Kidney tubule cell (primary cell): Measurements from ENCODE around the gene PRKCE.
A peak's percentile ranks its signal among the peaks of the same experiment; 100 is the strongest.
"Not testable (repeated sequence)": the region's sequence is repeated elsewhere in the genome, so short reads cannot be mapped to it uniquely, and the experiment has no call there.

Source experiments
- DNase-seq: peaks from one replicate; pipeline ENCODE4 v3.0.0-alpha.2; 2018; ENCODE audit warnings: low spot score

The PRKCE gene

DNA sequence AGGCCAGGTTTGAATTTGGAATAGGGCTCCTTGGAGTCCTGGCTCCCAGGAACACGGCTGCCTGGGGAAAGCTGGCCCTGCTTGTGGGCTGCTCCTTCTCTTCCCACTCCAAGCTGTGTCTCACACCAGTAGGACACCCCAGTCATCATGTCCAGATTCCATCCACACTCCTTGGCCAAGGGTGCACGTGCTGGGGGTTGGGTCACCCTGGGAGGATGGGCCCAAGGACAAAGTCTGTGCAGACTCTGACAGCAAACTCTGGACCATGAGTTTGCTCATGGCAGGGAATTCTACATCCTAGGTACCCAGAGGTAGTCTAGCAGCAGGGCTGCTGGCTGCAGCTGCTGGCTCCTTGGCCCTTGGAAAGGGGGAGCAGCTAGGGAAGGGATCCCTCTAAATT is 543.4 kb downstream of the PRKCE start:
- DNase-seq: no peak

DNA sequence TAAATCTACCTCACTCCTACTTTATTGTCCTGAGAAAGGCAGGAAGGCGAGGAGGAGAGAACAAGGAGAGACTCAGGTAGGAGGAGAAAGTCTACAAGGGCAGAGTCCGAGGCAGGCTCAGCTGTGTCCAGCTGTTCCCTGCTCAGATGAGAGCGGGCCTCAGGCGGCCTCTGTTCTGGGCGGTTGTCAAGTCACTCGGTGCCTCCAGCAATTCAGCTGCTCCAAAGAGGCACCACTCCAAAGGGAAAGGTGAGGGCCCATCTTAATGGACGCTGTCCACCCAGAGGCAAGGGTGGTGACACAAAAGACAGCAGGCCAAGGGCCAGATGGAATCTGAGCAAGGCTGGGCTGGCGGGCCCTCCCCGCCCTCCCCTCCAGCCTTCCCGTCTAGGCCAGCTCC is 544.3 kb downstream of the PRKCE start:
- no peak for DNase-seq

DNA sequence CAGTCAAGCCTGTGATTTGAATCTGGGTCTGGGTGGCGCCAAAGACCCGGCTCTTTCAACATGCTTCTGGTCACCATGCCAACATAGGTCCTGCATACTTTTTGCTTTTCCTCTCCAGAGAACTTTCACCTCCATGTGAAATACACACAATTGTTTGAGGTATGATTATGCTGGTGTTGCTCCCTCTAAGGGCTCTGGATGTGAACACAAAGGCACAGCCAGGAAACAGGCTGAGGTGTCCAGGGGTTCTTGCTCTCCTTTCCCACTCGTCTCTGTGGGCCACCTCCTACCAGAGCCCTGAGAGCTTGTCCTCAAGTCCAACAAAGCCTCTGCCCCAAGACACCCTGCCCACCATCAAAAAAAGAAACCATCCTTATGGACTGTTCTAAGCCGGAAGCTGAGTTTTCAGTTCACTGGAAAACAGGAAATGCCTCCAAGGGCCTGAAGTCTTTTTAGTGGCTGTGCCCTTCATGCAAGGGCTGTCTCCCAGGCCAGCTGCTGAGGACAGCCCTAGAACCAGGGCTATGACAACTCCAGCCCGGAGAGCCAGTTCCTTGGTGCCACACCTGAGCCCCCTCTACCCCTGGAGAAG is 545.5 kb downstream of the PRKCE start:
- DNase-seq: no peak

DNA sequence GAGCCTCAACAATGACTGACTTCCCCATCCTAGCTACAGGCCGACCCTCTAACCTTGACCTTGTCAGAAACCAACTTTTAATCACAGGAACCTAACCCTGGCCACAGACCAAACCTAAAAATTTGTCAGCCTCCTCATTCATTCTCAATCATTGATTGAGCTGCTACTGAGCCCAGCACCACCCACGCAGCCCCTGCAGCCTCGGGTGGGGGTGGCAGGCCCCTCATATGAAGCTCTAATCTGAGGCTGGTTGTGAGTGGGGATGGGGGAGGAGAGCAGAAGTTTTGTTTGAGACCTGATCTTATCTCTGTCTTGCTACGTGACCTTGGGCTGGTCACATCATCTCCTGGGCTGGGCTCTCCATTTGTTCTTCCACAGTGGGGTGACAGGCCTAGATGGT is 546.2 kb downstream of the PRKCE start:
- DNase-seq: no peak

DNA sequence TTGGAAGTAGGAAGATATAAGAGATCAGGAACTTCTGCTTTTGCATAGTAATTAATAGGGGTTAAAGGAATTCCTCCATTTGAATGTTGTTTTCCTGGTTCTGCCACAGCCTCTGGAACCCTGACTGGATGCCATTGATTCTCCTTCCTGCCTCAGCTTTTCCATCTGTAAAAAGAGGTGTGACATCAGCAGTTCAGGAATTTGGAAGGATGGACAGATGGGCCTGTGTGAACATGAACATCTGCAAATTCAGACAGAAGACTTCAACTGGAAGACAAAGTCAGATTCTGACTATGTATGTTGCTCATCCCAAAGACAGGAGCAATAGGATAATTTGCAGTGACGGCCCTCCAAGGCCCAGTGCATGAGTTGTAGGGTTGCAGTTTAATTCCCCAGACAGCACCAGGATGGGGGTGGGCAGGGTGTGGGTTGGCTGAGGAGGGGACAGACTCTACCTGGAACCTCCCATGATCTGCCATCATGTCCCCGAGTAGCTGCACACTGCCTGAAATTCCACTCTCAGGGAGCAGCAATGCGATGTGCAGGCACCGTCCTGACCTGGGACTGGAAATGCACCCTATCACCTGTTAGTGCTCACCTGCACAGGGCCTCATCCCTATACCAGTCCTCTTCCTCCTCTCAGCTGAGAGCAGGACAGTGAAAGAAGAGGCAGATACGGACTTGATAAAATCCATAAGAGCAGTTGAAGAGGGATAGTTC is 546.8 kb downstream of the PRKCE start:
- DNase-seq: no peak

DNA sequence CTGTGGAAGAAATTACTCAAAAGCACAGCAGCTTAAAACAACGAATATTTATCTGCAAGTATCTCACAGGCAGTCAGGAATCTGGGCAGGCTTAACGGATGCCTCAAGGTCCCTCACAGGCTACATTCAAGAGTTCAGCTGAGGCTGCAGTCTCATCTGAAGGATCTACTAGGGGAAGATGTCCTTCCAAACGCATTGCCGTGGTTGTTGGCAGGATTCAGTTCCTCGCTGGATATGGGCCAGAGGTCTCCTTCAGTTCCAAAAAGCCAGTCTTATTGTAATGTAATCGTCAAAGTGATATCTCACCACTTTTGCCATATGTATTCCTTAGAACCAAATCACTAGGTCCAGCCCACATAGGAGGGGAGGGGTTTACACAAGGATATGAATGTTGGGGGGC is 547.5 kb downstream of the PRKCE start:
- no peak for DNase-seq

DNA sequence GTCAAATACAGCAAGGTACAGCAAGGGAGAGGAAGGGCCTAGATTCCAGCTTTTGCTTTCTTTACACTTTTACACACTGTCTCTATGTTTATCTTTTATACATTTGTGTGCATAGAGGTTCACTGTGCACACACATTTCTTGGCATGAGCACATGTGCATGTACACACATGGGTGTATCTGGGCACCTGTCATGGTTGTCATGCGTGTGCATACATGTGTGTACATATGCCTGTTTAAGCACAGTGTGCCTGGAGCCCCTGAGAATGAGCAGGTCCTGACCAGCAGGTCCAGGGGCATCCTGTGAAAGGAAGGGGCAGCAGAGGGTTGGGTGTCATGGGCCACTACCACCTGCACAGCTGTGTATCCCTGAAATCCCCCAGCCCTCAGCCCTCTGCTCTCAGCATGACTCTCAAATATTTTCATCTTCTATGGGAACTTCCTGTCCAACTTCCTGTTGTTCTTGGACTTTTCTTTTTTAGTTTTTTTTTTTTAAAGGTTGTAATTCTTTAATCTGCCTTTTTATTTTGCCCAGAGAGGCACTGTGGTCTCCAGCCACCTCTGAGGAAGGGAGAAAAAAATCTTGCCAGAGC is 548.7 kb downstream of the PRKCE start:
- DNase-seq: no peak

DNA sequence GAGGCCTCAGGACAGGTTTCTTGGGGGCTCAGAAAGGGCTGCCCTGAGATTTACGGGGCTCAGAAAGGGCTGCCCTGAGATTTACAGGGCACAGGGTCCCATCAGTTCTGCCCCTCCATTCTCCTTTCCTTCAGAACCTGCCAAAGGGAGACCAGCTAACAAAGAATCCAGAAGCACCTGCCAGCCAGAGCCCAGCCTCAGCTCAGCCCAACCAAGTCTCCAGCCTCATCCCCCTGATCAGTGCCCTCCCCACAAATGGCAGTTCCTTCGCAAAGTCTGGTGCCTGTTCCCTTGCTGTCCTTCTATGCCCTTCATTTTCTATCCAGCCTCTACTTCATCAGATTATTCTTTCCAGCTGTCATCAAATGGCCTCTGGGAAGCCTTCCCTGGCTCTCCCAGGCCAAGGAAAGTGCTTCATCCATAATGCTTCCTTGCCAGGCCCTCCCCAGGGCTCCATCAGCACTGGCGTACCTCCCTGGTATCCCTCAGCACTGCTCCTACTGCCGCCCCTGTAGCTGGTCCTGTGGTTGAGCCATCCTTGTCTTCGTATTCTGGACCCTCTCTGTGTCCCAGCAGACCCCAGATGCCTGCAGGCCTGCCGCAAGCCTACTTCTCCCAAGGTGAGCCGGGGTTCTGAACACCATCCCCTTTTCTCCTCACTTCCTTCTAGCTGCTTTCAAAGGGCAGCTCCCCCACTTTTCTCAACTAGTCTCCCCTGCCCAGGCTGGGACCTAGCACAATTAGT is 549.6 kb downstream of the PRKCE start:
- no peak for DNase-seq

DNA sequence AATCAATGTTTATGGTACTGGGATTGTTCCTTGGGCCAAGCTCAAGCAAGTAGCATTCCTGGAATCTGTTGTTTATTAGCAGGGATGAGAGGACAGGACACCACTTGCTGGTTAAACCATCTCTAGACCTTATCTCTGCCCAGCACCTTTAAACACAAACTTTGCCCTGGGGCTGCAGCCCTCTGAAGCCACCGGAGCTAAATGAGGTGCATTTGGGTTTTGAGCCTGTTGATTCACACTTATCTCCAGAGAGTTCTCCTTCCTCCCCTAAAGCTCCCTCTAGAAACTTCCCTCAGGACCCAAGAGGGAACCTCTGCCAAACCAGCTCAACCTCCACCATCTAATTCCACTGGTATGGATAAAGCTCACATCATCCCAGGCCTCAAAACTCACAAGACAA is 551.0 kb downstream of the PRKCE start:
- no peak for DNase-seq

DNA sequence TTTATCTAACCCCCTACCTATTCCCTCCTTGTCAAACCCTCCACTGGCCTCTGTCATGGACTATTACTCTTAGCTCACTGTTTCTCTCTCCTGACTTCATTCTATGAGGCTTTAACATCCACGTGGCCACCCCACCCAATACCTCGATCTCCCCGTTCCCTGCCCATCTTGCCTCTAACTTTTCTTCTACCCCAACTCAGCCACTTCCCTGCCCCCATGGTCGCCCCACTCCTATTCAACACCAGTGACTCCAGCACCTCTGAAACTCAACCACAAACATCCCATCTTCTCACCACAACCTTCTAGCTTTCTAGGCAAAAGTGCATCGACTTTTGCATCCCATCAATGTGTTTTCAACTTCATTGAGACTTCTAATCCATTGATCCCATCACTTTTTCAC is 551.5 kb downstream of the PRKCE start:
- no peak for DNase-seq

DNA sequence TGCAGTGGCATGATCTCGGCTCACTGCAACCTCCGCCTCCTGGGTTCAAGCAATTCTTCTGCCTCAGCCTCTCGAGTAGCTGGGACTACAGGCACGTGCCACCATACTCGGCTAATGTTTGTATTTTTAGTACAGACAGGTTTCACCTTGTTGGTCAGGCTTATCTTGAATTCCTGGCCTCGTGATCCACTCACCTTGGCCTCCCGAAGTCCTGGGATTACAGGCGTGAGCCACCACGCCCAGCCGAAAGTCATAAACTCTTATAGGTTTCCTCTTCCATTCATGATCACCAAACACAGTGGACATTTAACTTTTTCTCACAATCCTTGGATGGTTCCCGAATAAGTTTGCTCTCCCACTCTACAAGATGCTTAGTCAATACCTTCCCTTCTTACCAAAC is 552.2 kb downstream of the PRKCE start:
- not testable (repeated sequence) for DNase-seq

DNA sequence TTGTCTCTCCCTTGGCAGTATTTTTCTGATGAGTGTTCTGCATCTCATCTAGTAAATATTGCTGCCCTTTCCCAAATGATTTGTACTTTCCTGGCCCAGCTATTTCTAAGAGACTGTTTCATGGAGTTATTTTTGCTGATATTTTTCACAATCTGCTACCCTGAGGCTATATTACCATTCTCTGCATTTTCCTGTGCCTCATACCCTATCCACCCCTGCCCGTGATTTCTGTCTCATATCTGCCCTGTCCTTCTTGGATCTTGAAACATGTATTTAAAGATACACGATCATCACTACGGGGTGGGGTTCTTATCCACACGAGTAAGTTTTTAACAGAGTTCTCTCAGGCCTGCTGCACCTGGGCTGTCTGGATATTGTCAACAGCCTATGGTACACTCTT is 556.1 kb downstream of the PRKCE start:
- no peak for DNase-seq

DNA sequence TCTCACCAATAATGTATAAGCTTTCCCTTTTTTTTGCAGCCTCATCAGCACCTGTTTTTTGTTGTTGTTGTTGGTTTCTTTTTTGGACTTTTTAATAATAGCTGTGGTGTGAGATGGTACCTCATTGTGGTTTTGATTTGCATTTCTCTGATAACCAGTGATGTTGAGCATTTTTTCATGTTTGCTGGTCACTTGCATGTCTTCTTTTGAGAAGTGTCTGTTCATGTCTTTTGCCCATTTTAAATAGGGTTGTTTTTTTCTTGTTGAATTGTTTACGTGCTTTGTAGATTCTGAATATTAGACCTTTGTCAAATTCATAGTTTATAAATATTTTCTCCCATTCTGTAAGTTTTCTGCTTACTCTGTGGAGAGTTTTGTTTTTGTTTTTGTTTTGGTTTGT is 557.3 kb downstream of the PRKCE start:
- DNase-seq: no peak

DNA sequence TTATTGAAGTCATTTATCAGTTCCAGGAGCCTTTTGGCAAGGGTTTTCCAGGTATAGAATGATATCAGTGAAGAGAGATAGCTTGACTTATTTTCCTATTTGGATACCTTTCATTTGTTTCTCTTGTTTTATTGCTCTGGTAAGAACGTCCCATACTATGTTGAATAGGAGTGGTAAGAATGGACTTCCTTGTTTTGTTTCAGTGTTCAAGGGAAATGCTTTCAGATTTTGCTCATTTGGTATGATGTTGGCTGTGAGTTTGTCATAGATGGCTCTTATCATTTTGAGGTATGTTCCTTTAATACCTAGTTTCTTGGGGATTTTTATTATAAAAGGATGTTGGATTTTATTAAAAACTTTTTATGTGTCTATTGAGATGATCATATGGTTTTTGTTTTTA is 558.6 kb downstream of the PRKCE start:
- no peak for DNase-seq

DNA sequence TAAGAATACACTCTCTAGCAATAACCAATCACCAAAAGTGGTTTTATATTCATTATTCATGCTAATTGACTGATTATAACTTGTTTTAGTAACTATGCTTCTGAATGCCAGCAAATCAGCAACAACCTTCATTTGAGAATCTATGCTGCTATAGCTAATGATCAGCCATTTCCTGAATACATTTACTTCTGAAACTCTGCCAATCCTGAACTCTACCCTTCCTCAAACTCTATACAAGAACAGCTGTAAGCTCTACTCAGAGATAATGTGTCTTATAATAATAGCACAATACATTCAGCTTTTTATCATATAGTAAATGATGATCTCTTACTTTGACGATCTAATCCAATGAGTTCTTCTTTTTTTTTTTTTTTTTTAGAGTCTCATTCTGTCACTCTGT is 560.0 kb downstream of the PRKCE start:
- no peak for DNase-seq

DNA sequence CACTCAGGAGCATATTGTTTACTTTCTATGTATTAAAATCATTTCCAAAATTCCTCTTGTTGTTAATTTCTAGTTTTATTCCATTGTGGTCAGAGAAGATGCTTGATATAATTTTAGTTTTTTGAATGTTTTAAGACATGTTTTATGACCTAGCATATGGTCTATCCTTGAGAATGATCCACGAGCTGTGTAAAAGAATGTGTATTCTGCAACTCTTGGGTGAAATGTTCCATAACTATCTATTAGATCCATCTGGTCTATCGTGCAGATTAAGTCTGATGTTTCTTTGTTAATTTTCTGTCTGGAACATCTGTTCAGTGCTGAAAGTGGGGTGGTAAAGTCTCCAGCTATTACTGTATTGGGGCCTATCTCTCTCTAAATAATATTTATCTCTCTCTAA is 562.4 kb downstream of the PRKCE start:
- no peak for DNase-seq

DNA sequence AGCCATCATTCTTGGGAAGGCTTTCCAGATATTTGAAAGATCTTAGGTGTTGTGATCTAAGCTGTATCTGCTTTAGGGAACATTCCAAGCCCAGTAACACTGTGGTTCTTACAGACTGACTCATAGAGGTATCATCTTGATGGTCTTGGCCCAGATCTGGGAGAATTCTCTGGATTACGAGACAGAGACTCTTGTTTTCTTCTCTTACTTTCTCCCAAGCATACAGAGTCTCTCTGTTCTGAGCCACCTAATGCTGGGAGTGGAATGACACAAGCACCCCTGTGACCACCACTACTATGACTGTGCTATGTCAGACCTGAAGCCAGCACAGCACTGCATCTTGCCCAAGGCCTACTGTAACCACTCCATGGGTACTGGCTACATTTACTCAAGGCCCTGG is 564.7 kb downstream of the PRKCE start:
- peak; percentile 66 for DNase-seq

DNA sequence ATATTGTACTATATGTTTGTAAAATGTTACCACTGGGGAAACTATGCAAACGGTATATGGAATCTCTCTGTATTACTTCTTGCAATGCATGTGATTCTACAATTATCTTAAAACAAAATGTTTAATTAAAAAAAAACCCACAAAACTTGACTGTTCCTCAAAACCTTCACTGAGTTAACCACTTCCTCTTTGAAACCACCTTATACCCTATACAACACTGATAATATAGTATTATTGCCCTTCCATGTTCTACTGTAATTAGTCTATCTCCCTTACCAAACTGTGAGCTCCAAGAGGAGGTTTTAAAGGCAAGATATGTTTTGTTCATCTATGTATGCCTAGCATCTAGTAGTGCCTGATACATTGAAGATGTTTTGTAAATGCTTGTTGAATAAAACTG is 572.0 kb downstream of the PRKCE start:
- DNase-seq: not testable (repeated sequence)

DNA sequence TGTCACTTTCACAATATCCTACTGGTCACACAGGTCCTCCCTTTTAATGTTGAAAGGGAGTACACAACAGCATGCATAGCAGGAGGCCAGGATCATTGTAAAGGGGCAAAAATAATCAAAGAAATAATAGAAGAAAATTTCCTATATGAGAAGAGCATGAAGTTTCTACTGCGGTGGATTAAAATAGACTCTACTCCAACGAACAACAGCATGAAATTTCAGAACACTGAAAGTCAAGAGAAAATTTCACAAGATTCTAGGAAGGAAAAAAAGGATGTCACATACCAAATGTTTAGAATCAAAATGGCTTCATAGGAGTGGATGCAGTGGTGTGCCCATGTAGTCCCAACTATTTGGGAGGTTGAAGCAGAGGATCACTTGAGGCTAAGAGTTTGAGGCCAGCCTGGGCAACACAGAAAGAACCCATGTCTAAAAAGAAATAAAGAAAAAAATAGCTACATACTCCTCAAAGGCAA is 573.7 kb downstream of the PRKCE start:
- DNase-seq: no peak

DNA sequence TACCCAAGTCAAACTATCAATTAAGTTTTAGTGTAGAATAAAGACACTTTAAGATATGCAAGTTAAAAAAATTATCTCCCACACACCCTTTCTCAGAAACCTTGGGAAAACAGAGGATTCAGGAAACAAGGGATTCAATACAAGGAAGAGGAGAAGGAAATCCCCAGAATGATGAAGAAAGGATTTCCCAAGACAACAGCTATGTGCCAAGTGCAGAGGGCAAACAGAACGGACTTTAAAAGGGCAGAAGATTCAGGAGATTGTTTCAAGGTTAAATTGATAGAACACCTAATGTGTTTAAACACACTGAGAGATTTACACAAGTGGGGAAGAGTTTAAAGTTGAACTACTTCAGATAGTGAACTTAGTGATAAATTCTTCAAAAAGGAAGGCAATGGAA is 574.3 kb downstream of the PRKCE start:
- DNase-seq: no peak

DNA sequence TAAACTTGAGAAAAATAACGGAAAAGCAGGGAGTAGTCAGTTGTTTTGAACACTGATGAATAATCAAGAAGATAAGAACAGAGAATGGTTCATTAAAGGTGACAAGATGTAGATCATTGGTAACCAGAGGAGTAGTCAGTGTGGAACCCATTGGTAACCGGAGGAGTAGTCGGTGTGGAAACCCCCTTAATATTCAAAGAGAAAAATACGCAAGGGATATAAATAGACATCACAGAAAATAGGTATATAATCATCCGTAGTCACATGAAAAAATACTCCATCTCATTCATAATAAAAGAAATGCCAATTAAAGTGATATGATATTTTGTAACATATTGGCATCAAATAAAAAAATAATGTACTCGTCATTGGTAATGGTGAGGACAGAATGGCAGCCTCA is 575.1 kb downstream of the PRKCE start:
- no peak for DNase-seq

DNA sequence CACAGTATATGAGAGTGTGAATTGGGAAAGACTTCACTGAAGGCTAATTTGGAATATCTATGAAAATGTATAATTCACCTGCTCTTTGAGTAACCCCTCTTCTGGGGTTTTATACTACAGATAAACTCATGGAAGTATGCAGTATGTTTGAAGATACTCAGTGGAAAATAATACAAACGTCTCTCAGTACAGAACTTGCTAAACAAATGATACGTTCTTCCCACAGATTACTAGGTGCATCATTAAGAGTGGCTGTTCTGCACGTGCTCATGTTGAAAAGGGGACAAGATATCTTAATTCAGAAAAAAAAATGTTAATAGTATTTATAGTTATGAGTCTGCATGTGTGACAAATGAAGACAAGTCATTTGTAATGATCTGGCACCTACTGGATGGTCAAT is 575.5 kb downstream of the PRKCE start:
- no peak for DNase-seq

DNA sequence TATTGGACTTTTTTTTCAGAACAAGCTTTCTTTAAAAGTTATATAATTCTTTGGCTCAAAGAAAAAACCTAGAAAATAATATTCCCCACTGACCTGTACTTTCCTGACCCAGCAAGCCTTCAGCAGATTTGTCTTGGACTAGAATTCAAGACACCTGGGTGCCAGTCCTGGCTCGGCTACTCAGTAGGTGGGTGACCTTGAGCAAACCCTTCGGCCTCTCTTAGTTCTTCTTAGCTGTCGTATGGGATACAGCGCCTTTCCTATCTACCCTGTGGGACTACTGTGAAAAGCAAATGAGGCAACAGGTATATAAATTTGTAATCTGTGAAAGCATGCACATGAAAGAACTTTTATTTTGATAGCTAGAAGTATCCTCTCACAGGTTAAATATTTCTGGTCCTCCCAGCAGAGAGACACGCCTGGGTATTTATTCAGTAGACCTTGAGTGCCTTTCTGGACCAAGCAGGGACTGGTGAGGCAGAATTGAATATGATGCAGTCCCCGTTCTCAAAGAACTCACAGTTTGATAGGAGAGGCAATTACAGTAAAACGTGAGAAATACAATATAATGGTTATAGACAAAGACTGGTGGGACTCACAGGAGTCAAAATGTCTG is 576.3 kb downstream of the PRKCE start:
- DNase-seq: no peak
